ENCODE results near the gene LRRC26. TPM values are rescaled to one million over a fixed set of nuclear protein-coding genes. Genes with fewer than 3 reads are reported as not detected.

The LRRC26 gene
- total and polyA plus RNA-seq, 2 of the 13 experiments (the other 11 are each of a cell fraction or from before 2014, with no cell fraction given), result not detected

DNA sequence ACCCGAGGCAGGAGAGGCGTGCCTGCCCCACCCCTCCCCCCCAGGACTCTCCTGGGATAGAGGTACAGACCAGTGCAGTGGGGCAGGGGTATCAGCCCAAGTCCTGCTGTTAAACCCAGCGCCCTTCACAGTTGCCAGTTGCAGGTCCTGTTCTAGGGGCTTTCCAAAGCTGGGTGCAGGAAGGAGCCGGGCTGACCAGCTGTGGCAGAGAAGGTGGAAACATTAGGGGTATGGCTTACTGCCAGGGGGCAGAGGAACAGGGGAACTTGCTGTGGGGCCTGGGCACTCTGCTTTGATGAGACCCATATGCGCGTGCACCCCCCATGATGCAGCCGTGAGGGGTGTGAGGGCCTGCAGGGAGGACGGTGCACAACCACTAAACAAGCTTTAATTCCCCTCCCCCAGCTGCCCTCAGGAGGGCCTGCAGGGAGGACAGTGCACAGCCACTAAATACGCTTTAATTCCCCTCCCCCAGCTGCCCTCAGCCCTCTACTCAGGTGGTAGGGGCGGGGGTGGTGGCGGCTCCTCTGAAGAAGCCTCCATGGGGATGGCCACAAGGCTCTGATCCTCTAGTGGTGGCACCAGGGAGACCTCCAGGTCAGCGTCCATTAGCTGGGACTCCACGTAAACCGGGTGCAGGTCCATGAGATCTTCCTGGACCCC lies 766 bp upstream of the LRRC26 start (continued):
- TF ChIP-seq KIAA2018 (CRISPR knock-in tag; IDR thresholded peaks at IDR 0.05; ENCODE audit: borderline replicate concordance), result no peak
- no peak for TF ChIP-seq CCDC6 (CRISPR knock-in tag; IDR thresholded peaks at IDR 0.05)
- TF ChIP-seq ZNF709 (CRISPR knock-in tag; IDR thresholded peaks at IDR 0.05), result no peak
- TF ChIP-seq, protein P1, sequence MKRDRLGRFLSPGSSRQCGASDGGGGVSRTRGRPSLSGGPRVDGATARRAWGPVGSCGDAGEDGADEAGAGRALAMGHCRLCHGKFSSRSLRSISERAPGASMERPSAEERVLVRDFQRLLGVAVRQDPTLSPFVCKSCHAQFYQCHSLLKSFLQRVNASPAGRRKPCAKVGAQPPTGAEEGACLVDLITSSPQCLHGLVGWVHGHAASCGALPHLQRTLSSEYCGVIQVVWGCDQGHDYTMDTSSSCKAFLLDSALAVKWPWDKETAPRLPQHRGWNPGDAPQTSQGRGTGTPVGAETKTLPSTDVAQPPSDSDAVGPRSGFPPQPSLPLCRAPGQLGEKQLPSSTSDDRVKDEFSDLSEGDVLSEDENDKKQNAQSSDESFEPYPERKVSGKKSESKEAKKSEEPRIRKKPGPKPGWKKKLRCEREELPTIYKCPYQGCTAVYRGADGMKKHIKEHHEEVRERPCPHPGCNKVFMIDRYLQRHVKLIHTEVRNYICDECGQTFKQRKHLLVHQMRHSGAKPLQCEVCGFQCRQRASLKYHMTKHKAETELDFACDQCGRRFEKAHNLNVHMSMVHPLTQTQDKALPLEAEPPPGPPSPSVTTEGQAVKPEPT (CRISPR knock-in tag; IDR thresholded peaks at IDR 0.05; ENCODE audit: low read depth), result no peak
- TF ChIP-seq GABPB1 (CRISPR knock-in tag; IDR thresholded peaks at IDR 0.05), result no peak

Measured in HepG2 (cell line).